HG02759 (cell line): ENCODE measurements around the gene CEP135.
"Not testable (repeated sequence)": the region's sequence is repeated elsewhere in the genome, so short reads cannot be mapped to it uniquely, and the experiment has no call there.

ENCODE experiments used
- ATAC-seq: cut with Tn5 transposase; IDR thresholded peaks from one replicate; pipeline ENCODE4 v1.9.1; 2021; ENCODE audit warnings: mild to moderate bottlenecking, moderate library complexity; ENCODE audit not compliant: unreplicated experiment

The CEP135 gene

DNA sequence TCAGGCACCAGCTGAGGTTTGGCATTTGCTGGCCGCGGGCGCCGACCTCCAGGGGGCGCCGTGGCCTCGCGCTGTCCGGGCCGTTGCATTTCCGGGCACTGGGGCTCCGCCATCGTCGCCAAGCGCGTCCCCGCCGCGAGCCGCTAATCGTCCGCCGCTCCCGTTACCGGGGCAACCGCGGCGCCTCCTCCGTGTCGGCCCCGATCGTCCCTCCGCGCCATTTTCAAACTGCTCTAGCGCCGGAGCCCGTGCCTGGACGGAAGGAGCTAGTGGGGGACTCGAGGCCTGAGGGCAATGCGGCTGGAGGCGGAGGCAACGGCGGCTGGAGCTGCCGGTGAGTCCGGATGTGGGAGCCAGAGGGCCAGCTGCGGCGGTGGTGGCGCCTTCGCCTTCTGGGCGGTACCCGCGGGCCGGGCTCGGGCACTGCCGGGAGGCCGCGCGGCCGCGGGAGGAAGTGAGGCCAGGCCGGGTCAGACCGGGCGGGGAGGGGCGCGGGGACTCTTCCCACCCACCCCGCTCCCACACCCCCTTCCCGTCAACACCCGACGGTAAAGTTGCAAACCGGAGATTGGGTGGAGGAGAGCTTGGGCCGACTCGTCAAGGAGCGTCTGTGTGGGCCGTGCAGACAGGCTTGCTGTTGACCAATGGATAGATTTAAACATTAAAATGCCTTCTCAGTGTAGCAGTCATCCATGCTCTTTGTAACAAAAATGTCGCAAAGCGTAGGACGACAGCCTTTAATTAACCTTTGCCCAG lies at the start of gene CEP135:
Gene CEP135 (plus strand): TSS at position 220 of the 756 bp plus-strand sequence. CDS start 3,186 bp downstream, outside the sequence.
- peak; percentile 75 for ATAC-seq

- ATAC-seq: no peak
Observed at GRCh38 chr4:55902677-55903076, 46.1 kb upstream of the CEP135 start.

- ATAC-seq: no peak
Observed at GRCh38 chr4:55903577-55903976, 45.2 kb upstream of the CEP135 start.

- ATAC-seq: no peak
Observed at GRCh38 chr4:55904576-55904975, 44.2 kb upstream of the CEP135 start.

GRCh38 chr4:55906323-55906722 lies 42.4 kb upstream of the CEP135 start:
- ATAC-seq: no peak

DNA sequence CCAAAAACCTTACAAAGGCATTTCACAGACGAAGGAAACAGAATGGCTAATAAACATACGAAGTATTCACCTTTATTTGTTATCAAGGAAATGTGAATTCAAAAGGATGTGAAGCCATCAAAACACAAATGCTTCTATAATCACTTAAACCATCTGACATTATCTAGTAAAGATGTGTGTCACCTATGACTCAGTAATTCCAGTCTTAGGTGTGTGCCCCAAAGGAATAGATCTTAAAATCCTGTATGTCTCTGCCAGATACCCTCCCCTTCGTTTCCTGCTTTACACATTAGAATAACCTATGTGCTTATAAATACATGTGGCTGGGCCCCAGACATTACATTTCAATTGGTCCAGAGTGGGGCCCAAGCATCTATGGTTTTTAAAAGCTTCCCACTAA lies 41.8 kb upstream of the CEP135 start:
- no peak for ATAC-seq

GRCh38 chr4:55907469-55907868 lies 41.3 kb upstream of the CEP135 start:
- ATAC-seq: no peak

GRCh38 chr4:55910140-55910539 lies 38.6 kb upstream of the CEP135 start:
- ATAC-seq: no peak

- no peak for ATAC-seq
Observed at GRCh38 chr4:55912249-55912648, 36.5 kb upstream of the CEP135 start.

GRCh38 chr4:55920571-55920970 lies 28.2 kb upstream of the CEP135 start:
- ATAC-seq: no peak

GRCh38 chr4:55921093-55921492 lies 27.7 kb upstream of the CEP135 start:
- no peak for ATAC-seq

GRCh38 chr4:55925241-55925640 lies 23.5 kb upstream of the CEP135 start:
- ATAC-seq: no peak

GRCh38 chr4:55926610-55927009 lies 22.1 kb upstream of the CEP135 start:
- ATAC-seq: peak; percentile 62

DNA sequence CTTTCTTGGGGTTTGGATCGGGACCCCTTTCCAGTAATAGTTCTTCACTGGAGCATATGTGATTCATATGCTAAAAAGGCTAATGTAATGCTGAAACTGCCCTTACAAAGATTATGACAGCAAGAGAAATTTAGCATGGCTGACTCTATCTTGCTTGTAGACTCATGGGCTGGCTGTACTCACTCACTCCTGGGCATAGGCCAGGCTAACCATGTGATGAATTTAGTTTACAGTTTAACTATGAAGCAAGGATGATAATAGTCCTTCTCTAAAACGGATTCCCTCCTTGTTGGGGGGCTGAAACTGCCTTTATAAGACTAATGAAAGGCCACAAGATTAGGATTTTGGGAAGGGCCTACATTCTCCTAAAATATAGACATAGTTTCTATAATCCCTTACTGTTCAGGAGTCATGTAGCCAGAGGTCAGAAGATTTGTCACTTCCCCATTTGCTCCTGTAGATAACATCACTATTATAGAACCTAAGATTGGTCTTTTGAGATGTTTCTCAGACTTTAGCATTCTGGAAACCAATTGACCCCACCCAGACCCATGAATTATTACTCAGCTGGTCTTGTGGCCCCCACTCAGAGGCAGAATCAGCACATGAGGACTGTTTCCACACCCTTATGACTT lies 20.8 kb upstream of the CEP135 start:
- no peak for ATAC-seq

DNA sequence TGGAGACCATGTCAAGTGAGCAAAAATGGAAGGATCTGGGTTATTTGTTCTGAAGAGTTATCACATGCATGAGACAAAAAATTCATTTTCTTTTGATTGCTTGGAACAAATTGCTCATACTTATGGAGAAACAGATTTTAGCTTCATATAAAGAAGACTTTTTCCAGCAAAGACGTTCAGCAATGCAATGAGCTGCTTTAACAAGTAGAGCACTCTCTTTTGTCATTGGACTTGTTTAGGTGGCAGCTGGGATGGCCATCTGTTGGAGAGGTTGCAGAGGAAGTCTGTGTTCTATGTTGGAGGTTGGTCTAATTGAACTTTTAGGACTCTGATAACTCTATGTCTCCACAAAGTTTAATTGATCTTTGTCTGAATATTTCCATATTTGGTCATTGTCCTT lies 19.9 kb upstream of the CEP135 start:
- ATAC-seq: no peak

- ATAC-seq: no peak
Observed at GRCh38 chr4:55931043-55931442, 17.7 kb upstream of the CEP135 start.

- no peak for ATAC-seq
Observed at GRCh38 chr4:55931833-55932232, 16.9 kb upstream of the CEP135 start.

GRCh38 chr4:55932511-55932910 lies 16.2 kb upstream of the CEP135 start:
- ATAC-seq: no peak

DNA sequence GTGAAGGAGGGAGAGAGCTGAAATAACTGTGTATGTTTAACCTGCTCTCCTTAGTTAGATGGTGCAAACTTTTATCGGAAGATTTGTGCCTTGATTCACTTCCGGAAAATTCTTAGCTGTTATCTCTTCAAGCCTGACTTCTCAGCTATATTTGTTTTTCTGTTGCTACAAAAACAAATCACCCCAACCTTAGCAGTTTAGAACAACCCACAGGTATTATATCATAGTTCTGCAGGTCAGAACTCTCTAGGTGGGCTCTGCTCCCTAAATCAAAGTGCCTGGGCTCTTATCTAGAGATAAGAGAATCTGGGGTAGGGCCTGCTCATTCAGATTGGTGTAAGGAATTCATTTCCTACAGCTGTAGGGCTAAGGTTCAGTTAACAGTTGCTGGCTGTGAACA lies 15.1 kb upstream of the CEP135 start:
- ATAC-seq: no peak

- ATAC-seq: not testable (repeated sequence)
Observed at GRCh38 chr4:55935907-55936306, 12.8 kb upstream of the CEP135 start.

DNA sequence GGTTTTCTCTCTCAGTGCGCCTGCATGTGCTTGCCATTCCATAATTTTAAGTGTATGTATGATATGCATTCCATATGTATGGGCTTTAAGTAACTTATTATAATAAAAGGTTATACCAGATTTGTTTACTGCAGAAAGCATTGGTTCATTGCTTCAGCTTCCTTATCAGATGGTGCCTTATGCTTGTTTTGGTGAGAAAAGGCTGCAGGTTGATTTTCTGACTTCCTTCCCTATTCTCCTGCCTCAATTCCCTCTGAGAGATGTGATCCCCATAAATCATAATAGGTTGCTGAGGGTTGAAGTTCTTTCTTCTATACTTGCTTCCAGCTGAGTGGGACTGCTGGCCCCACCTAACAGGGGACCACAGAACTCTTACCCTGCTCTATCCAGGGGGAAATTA lies 10.3 kb upstream of the CEP135 start:
- no peak for ATAC-seq

DNA sequence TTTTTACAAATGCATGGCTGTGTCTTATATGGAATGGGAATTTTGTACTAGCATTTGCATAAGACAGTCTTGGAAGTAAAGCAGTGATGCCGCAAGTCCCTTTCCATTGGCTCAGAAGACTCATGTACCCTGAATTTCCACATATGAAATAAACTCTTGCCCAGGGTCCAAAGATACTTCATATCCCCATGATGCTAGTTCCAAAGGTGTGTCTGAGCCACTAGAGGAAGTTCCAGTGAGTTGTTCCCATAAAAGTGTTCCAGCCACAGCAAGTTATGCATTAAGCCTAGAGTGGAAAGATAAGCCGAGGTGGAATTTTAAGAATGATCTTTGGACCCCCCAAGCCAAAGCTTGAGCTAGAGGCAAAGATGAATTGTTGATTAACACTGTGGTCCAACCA lies 9.3 kb upstream of the CEP135 start:
- no peak for ATAC-seq
